Stimulated activated memory B cell treated with anti-CD40 and anti-IgM and Interleukin-4, amounts not matched to agents 10 μg/mL and 1 μg/mL and 100 μg/mL, for 72 hours (primary cell): ENCODE measurements around the gene MACF1.
A peak's percentile ranks its signal among the peaks of the same experiment; 100 is the strongest.

Experiments used
- ATAC-seq: fragments of 150-1000 bp; cut with Tn5 transposase; 2 replicates; pipeline ENCODE4 v1.10.0; 2021
- H3K27ac Mint-ChIP-seq: one replicate; pipeline ENCODE4 v1.8.0; 2022; ENCODE audit warnings: mild to moderate bottlenecking, mixed read lengths
- H3K27me3 Mint-ChIP-seq: one replicate; pipeline ENCODE4 v1.8.0; 2022; ENCODE audit warnings: mixed read lengths
- H3K36me3 Mint-ChIP-seq: one replicate; pipeline ENCODE4 v1.8.0; 2022; ENCODE audit warnings: mixed read lengths
- H3K4me1 Mint-ChIP-seq: one replicate; pipeline ENCODE4 v1.8.0; 2022; ENCODE audit warnings: mixed read lengths
- H3K4me3 Mint-ChIP-seq: one replicate; pipeline ENCODE4 v1.8.0; 2022; ENCODE audit warnings: mild to moderate bottlenecking, moderate library complexity, mixed read lengths
- H3K9me3 Mint-ChIP-seq: one replicate; pipeline ENCODE4 v1.8.0; 2022; ENCODE audit warnings: mixed read lengths

Gene MACF1

DNA sequence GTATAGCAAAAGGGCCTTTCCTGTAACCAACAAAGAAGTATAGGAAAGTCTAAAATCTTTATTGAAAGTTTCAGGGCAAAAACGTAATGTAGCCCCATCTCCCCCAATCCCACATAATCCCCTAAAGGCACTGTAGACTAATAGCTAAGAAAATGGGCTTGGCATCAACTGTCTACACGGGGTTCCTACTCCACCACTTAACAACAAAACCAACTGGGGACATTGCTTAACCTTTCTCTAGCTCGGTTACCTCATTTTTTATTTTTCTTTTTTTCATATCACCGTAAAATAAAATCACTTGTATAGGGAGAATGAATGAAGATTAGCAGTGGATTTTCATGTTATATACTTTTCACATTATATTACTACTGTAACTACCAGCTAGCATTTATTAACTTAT, 12.3 kb downstream of the MACF1 start:
- H3K27ac Mint-ChIP-seq: peak overlapping the region; percentile 93
- ATAC-seq: no peak
- H3K27me3 Mint-ChIP-seq: no peaks in the 10 kb centered on the region
- peaks cover 12% of the 10 kb centered on the region for H3K36me3 Mint-ChIP-seq
- H3K4me3 Mint-ChIP-seq: peak overlapping the region; percentile 85
- no peaks in the 10 kb centered on the region for H3K9me3 Mint-ChIP-seq
- H3K4me1 Mint-ChIP-seq: peaks cover 54% of the 10 kb centered on the region

- no peaks in the 10 kb centered on the region for H3K27me3 Mint-ChIP-seq
- peaks cover 35% of the 10 kb centered on the region for H3K36me3 Mint-ChIP-seq
- H3K4me3 Mint-ChIP-seq: no peak overlapping the region
- peaks cover 53% of the 10 kb centered on the region for H3K4me1 Mint-ChIP-seq
- no peak for ATAC-seq
- H3K27ac Mint-ChIP-seq: no peak overlapping the region
- no peaks in the 10 kb centered on the region for H3K9me3 Mint-ChIP-seq
Observed at GRCh38 chr1:39220891-39221870, 16.7 kb downstream of the MACF1 start.

- Mint-ChIP-seq H3K4me1 (peaks cover 49% of the 10 kb centered on the region), H3K27ac (peak overlapping the region; percentile 21), H3K27me3 (no peaks in the 10 kb centered on the region), H3K36me3 (peaks cover 41% of the 10 kb centered on the region), H3K9me3 (no peaks in the 10 kb centered on the region), H3K4me3 (no peak overlapping the region)
- ATAC-seq: no peak
Observed at GRCh38 chr1:39224295-39224829, 19.9 kb downstream of the MACF1 start.

- H3K27ac Mint-ChIP-seq: no peak overlapping the region
- H3K4me1 Mint-ChIP-seq: peaks cover 56% of the 10 kb centered on the region
- no peaks in the 10 kb centered on the region for H3K27me3 Mint-ChIP-seq
- H3K4me3 Mint-ChIP-seq: no peak overlapping the region
- H3K9me3 Mint-ChIP-seq: no peaks in the 10 kb centered on the region
- ATAC-seq: no peak
- peaks cover 30% of the 10 kb centered on the region for H3K36me3 Mint-ChIP-seq
Observed at GRCh38 chr1:39226836-39227235, 22.3 kb downstream of the MACF1 start.

- Mint-ChIP-seq H3K36me3 (peaks cover 32% of the 10 kb centered on the region), H3K4me1 (peaks cover 50% of the 10 kb centered on the region), H3K27me3 (no peaks in the 10 kb centered on the region), H3K9me3 (no peaks in the 10 kb centered on the region), H3K27ac (no peak overlapping the region), H3K4me3 (no peak overlapping the region)
- ATAC-seq: no peak
Observed at GRCh38 chr1:39228252-39228651, 23.8 kb downstream of the MACF1 start.

- no peaks in the 10 kb centered on the region for H3K27me3 Mint-ChIP-seq
- peak overlapping the region; percentile 86 for H3K27ac Mint-ChIP-seq
- no peak for ATAC-seq
- no peak overlapping the region for H3K4me3 Mint-ChIP-seq
- peaks cover 43% of the 10 kb centered on the region for H3K4me1 Mint-ChIP-seq
- H3K36me3 Mint-ChIP-seq: peaks cover 23% of the 10 kb centered on the region
- H3K9me3 Mint-ChIP-seq: no peaks in the 10 kb centered on the region
Observed at GRCh38 chr1:39229504-39229903, 25.0 kb downstream of the MACF1 start.

DNA sequence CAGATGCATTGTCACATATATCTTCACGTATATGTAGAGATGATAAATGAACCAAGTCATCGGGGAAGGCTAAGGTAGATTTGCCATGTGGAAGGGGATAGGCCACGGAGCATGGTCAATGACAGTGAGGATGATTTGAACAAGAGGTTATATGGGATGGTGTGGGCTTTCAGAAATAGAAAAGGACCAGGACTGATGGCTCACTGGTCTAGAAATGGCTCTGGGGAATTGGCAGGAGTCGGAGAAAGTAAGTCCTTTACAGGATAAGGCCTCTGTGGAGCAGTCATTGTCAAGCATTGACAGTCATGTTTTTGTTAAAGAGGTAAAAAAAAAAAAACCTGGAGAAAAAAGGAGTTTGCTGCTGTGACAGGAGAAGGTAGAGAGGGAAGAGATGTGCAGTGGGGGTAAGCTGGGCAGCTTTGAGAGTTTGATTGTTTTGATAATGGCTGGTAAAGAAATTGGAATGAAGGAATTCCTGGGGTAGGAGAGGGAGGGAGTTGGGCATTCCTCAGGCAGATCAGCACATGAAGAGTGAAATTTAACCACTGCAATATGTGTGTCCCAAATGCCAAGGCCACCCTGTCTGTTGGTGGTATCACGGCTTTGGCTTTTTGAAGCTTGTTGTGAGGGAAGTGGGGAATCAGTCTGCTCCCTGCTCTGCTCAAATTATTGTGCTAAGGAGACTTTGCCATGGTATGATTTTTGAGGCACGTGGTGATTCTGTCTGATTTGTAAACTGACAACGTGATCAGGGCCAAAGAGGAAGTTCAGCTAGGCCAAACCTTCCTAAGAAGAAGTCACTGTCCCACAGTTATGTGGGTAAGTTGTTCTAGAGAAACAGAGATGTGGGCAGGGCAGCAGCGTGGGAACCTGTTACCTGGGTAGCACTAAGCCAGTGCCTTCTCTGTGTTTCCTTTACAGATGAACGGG, 26.0 kb downstream of the MACF1 start:
- Mint-ChIP-seq H3K27me3 (no peaks in the 10 kb centered on the region), H3K4me1 (peaks cover 42% of the 10 kb centered on the region), H3K4me3 (peak overlapping the region; percentile 2), H3K9me3 (no peaks in the 10 kb centered on the region), H3K36me3 (peaks cover 26% of the 10 kb centered on the region), H3K27ac (peak overlapping the region; percentile 86)
- peak; percentile 100 for ATAC-seq

GRCh38 chr1:39236971-39237370, 32.5 kb downstream of the MACF1 start:
- Mint-ChIP-seq H3K36me3 (peaks cover 37% of the 10 kb centered on the region), H3K27ac (no peak overlapping the region), H3K9me3 (no peaks in the 10 kb centered on the region), H3K4me1 (peaks cover 32% of the 10 kb centered on the region), H3K4me3 (no peak overlapping the region), H3K27me3 (no peaks in the 10 kb centered on the region)
- no peak for ATAC-seq

GRCh38 chr1:39238476-39238875, 34.0 kb downstream of the MACF1 start:
- ATAC-seq: no peak
- no peak overlapping the region for H3K4me3 Mint-ChIP-seq
- no peaks in the 10 kb centered on the region for H3K27me3 Mint-ChIP-seq
- H3K9me3 Mint-ChIP-seq: no peaks in the 10 kb centered on the region
- peaks cover 23% of the 10 kb centered on the region for H3K36me3 Mint-ChIP-seq
- H3K27ac Mint-ChIP-seq: peak overlapping the region; percentile 5
- H3K4me1 Mint-ChIP-seq: peaks cover 25% of the 10 kb centered on the region

- Mint-ChIP-seq H3K36me3 (peaks cover 23% of the 10 kb centered on the region), H3K9me3 (no peaks in the 10 kb centered on the region), H3K4me3 (no peak overlapping the region), H3K4me1 (peaks cover 25% of the 10 kb centered on the region), H3K27me3 (no peaks in the 10 kb centered on the region), H3K27ac (no peak overlapping the region)
- ATAC-seq: no peak
Observed at GRCh38 chr1:39239968-39240367, 35.5 kb downstream of the MACF1 start.

- no peak for ATAC-seq
- H3K27me3 Mint-ChIP-seq: no peaks in the 10 kb centered on the region
- peaks cover 10% of the 10 kb centered on the region for H3K4me1 Mint-ChIP-seq
- H3K27ac Mint-ChIP-seq: no peak overlapping the region
- H3K9me3 Mint-ChIP-seq: no peaks in the 10 kb centered on the region
- H3K4me3 Mint-ChIP-seq: no peak overlapping the region
- peaks cover 23% of the 10 kb centered on the region for H3K36me3 Mint-ChIP-seq
Observed at GRCh38 chr1:39243302-39243701, 38.8 kb downstream of the MACF1 start.

DNA sequence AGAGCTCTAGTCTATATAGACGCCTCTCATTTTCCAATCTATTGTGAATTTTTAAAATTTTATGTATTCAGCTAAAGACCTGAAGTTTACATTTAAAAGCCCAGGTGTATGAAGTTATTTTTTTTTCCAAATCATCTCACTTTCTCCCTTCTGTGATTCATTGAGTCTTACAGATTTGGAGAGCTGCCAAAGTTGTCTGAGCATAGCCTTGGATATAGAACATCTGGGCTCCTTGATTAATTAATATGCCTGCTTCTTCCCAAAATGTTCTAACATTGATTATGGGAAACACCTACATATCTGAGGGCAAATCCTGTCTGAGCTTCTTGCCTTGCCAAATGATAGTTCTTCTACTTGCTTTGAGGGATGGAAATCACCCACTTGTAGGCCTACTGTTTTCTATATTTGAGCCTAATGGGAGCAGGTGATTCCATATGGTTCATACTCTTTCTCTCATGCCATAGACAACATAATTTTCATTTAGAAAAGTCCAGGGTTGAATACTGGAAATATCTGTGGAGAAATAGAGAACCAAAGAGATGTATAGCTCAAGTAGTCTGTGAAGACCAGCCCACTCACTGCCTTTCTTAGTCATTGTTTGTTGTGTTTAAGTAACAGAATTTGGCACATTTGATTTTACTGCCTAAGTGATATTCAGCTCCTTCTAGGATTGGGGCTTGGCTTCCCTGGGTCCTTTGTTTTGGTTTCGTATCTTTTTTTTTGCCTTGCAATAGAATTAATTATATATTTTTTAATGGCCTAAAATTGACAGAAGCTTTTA, 46.2 kb downstream of the MACF1 start:
- no peak overlapping the region for H3K4me3 Mint-ChIP-seq
- no peaks in the 10 kb centered on the region for H3K27me3 Mint-ChIP-seq
- peaks cover 35% of the 10 kb centered on the region for H3K36me3 Mint-ChIP-seq
- H3K9me3 Mint-ChIP-seq: no peaks in the 10 kb centered on the region
- H3K4me1 Mint-ChIP-seq: no peaks in the 10 kb centered on the region
- H3K27ac Mint-ChIP-seq: no peak overlapping the region
- no peak for ATAC-seq

DNA sequence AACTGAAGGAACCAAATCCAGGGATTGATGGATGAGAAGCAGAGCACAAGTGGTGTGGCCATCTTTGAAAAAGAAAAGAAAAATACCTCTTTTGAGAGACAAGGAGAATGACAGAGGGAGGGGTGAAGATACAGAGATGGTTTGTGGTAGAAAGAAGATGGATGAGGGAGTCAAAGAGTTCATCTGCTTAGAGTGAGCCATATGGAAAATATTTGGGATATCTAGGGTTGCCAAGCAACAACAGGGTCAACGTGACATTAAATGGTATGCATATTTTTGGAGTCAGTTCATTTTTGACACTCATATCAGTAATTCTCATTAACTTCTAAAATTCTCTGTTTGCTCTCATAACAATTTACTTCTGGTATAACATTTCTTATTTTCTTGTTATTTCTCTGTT, 50.7 kb downstream of the MACF1 start:
- H3K4me1 Mint-ChIP-seq: peaks cover 6% of the 10 kb centered on the region
- ATAC-seq: no peak
- H3K27ac Mint-ChIP-seq: no peak overlapping the region
- no peak overlapping the region for H3K4me3 Mint-ChIP-seq
- no peaks in the 10 kb centered on the region for H3K9me3 Mint-ChIP-seq
- H3K36me3 Mint-ChIP-seq: peaks cover 13% of the 10 kb centered on the region
- no peaks in the 10 kb centered on the region for H3K27me3 Mint-ChIP-seq

GRCh38 chr1:39258146-39258924, 53.8 kb downstream of the MACF1 start:
- peak; percentile 55 for ATAC-seq
- Mint-ChIP-seq H3K4me1 (peaks cover 29% of the 10 kb centered on the region), H3K27me3 (no peaks in the 10 kb centered on the region), H3K9me3 (no peaks in the 10 kb centered on the region), H3K4me3 (no peak overlapping the region), H3K36me3 (peaks cover 6% of the 10 kb centered on the region), H3K27ac (peak overlapping the region; percentile 10)
